ENCODE data around the gene NCAPH2.

NCAPH2 gene

GRCh38 chr22:50474710-50475651 lies 33.0 kb upstream of the NCAPH2 start, which contains the start of gene SBF1:
Gene SBF1 (minus strand): TSS chr22:50475035. CDS start chr22:50474840, 195 bp downstream.
- DNase-seq, result peak; percentile 86 to 93

- DNase-seq, result no peak
Measured at GRCh38 chr22:50475652-50476002, 32.4 kb upstream of the NCAPH2 start.

GRCh38 chr22:50476868-50477267 lies 31.2 kb upstream of the NCAPH2 start:
- DNase-seq, result no peak

GRCh38 chr22:50477923-50478322 lies 30.1 kb upstream of the NCAPH2 start:
- no peak for DNase-seq

- peak in 1 of 2 donors; percentile 41 for DNase-seq
Measured at GRCh38 chr22:50479721-50480120, 28.3 kb upstream of the NCAPH2 start.

- no peak for DNase-seq
Measured at GRCh38 chr22:50481045-50481439, 27.0 kb upstream of the NCAPH2 start.

GRCh38 chr22:50481440-50482106 lies 26.5 kb upstream of the NCAPH2 start, which contains the start of gene ADM2:
Gene ADM2 (plus strand): TSS chr22:50481543. CDS start chr22:50481848, 305 bp downstream.
- peak in 1 of 2 donors; percentile 10 for DNase-seq

- DNase-seq, result no peak
Measured at GRCh38 chr22:50482107-50483074, 25.6 kb upstream of the NCAPH2 start.

- no peak for DNase-seq
Measured at GRCh38 chr22:50483106-50483505, 24.9 kb upstream of the NCAPH2 start.

GRCh38 chr22:50483556-50483955 lies 24.5 kb upstream of the NCAPH2 start:
- DNase-seq, result no peak

GRCh38 chr22:50483977-50484853 lies 23.8 kb upstream of the NCAPH2 start:
- no peak for DNase-seq

GRCh38 chr22:50485221-50486131 lies 22.5 kb upstream of the NCAPH2 start:
- DNase-seq, result no peak

GRCh38 chr22:50486561-50487289 lies 21.3 kb upstream of the NCAPH2 start, which contains the start of gene MIOX:
Gene MIOX (plus strand): TSS chr22:50486859. CDS start chr22:50486898, 39 bp downstream.
- no peak for DNase-seq

GRCh38 chr22:50487290-50488005 lies 20.6 kb upstream of the NCAPH2 start:
- DNase-seq, result no peak

GRCh38 chr22:50488006-50488677 lies 19.9 kb upstream of the NCAPH2 start:
- DNase-seq, result no peak

GRCh38 chr22:50488886-50489285 lies 19.1 kb upstream of the NCAPH2 start:
- no peak for DNase-seq

- DNase-seq, result no peak
Measured at GRCh38 chr22:50489363-50490243, 18.4 kb upstream of the NCAPH2 start.

All from inflammatory macrophage (primary cell).